AG10803 (cell line): Measurements from ENCODE around the gene HAVCR2.
A peak's percentile ranks its signal among the peaks of the same experiment; 100 is the strongest.

Experiments used
- DNase-seq: peaks from one replicate; pipeline ENCODE4 v3.0.0; 2010; ENCODE audit warnings: low read depth
- H3K4me3 ChIP-seq: 2 replicates; pipeline ENCODE4 v1.5.1; 2011; ENCODE audit warnings: mild to moderate bottlenecking, low read length, control low read depth
- CTCF ChIP-seq: conservative IDR thresholded peaks from 2 replicates; pipeline ENCODE4 v1.5.1; 2011; ENCODE audit warnings: mild to moderate bottlenecking, low read length, control low read depth, inconsistent platforms

HAVCR2 gene

GRCh38 chr5:157068785-157069184 is 40.1 kb downstream of the HAVCR2 start:
- TF ChIP-seq CTCF, result no peak
- no peak overlapping the region for H3K4me3 ChIP-seq
- no peak for DNase-seq

DNA sequence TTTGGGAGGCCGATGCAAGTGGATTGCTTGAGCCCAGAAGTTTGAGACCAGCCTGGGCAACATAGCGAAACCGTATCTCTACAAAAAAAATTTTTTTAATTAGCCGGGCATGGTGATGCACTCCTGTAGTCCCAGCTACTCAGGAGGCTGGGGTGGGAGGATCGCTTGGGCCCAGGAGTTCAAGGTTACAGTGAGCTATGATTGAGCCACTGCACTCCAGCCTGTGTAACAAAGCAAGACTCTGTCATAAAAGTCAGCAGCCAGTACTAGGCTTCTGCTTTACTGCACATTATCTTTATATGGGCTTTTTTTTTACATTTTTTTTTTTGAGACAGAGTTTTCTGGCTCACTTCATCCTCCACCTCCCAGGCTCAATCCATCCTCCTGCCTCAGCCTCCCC is 40.5 kb downstream of the HAVCR2 start:
- no peak for TF ChIP-seq CTCF
- DNase-seq, result no peak
- no peak overlapping the region for H3K4me3 ChIP-seq

- no peak for DNase-seq
- no peak overlapping the region for H3K4me3 ChIP-seq
- no peak for TF ChIP-seq CTCF
Measured at GRCh38 chr5:157067005-157067404, 41.8 kb downstream of the HAVCR2 start.

- H3K4me3 ChIP-seq, result no peak overlapping the region
- TF ChIP-seq CTCF, result no peak
- no peak for DNase-seq
Measured at GRCh38 chr5:157066080-157066479, 42.8 kb downstream of the HAVCR2 start.

GRCh38 chr5:157063776-157064430 is 44.9 kb downstream of the HAVCR2 start:
- no peak for DNase-seq
- H3K4me3 ChIP-seq, result no peak overlapping the region
- no peak for TF ChIP-seq CTCF

- DNase-seq, result peak; percentile 36
- no peak for TF ChIP-seq CTCF
- no peak overlapping the region for H3K4me3 ChIP-seq
Measured at GRCh38 chr5:157059891-157060290, 49.0 kb downstream of the HAVCR2 start.

- no peak for DNase-seq
- TF ChIP-seq CTCF, result no peak
- no peak within 1 kb of the TSS for H3K4me3 ChIP-seq
Measured at GRCh38 chr5:157059093-157059539, 49.7 kb downstream of the HAVCR2 start, which contains the start of gene HAVCR1. TSS of gene HAVCR1 (minus strand) at chr5:157059116. CDS start at chr5:157057943, 1,173 bp downstream.
